Activated naive CD4-positive, alpha-beta T cell treated with anti-CD3 and anti-CD28 coated beads, Interleukin-2, amount 10 ng/mL, durations not matched to agents 7 days and 5 days (primary cell): ENCODE measurements around the gene AOC1.

Experiments used
- CTCF ChIA-PET: fragments of 350-600 bp; sonication (Branson Sonifier 250); formaldehyde crosslinking; loops from one replicate; lab custom pipeline; 2021; ENCODE audit warnings: antibody characterized with exemption; lab: Charles Lee
- DNase-seq: peaks from one replicate; pipeline ENCODE4 v3.0.0-alpha.2; 2020
- H3K27ac Mint-ChIP-seq: one replicate; pipeline ENCODE4 v1.8.0; 2021; ENCODE audit warnings: mild to moderate bottlenecking, moderate library complexity, mixed read lengths
- H3K27me3 Mint-ChIP-seq: one replicate; pipeline ENCODE4 v1.8.0; 2021; ENCODE audit warnings: mild to moderate bottlenecking, mixed read lengths
- H3K36me3 Mint-ChIP-seq: one replicate; pipeline ENCODE4 v1.8.0; 2021; ENCODE audit warnings: mixed read lengths
- H3K4me1 Mint-ChIP-seq: one replicate; pipeline ENCODE4 v1.8.0; 2021; ENCODE audit warnings: mixed read lengths
- H3K4me3 Mint-ChIP-seq: one replicate; pipeline ENCODE4 v1.8.0; 2021; ENCODE audit warnings: mild to moderate bottlenecking, moderate library complexity, mixed read lengths
- H3K9me3 Mint-ChIP-seq: one replicate; pipeline ENCODE4 v1.8.0; 2021; ENCODE audit warnings: mixed read lengths

AOC1 gene

GRCh38 chr7:150857276-150858055 lies 5.1 kb downstream of the AOC1 start:
- H3K4me1 Mint-ChIP-seq, result peaks cover 4% of the 10 kb centered on the region
- H3K27me3 Mint-ChIP-seq, result peaks cover 39% of the 10 kb centered on the region
- no peak for DNase-seq
- H3K36me3 Mint-ChIP-seq, result no peaks in the 10 kb centered on the region
- no peaks in the 10 kb centered on the region for H3K9me3 Mint-ChIP-seq
- CTCF ChIA-PET, result no interaction called here
- no peak overlapping the region for H3K27ac Mint-ChIP-seq
- no peak overlapping the region for H3K4me3 Mint-ChIP-seq

GRCh38 chr7:150858236-150859197 lies 6.2 kb downstream of the AOC1 start:
- Mint-ChIP-seq H3K9me3 (no peaks in the 10 kb centered on the region), H3K36me3 (no peaks in the 10 kb centered on the region), H3K27me3 (peaks cover 34% of the 10 kb centered on the region), H3K4me3 (no peak overlapping the region), H3K4me1 (no peaks in the 10 kb centered on the region), H3K27ac (no peak overlapping the region)
- CTCF ChIA-PET, result no interaction called here
- no peak for DNase-seq

GRCh38 chr7:150860291-150860977 lies 8.1 kb downstream of the AOC1 start:
- peaks cover 33% of the 10 kb centered on the region for H3K27me3 Mint-ChIP-seq
- no peak overlapping the region for H3K4me3 Mint-ChIP-seq
- H3K27ac Mint-ChIP-seq, result no peak overlapping the region
- no peaks in the 10 kb centered on the region for H3K4me1 Mint-ChIP-seq
- DNase-seq, result no peak
- H3K36me3 Mint-ChIP-seq, result no peaks in the 10 kb centered on the region
- H3K9me3 Mint-ChIP-seq, result no peaks in the 10 kb centered on the region
- CTCF ChIA-PET, result interaction anchor here (0.7 to 1.2 kb wide), 2 partner anchors 16 to 38 kb away, joined by 3 read pairs; no protein-coding TSS in a partner anchor

GRCh38 chr7:150860978-150861295 lies 8.6 kb downstream of the AOC1 start:
- DNase-seq, result no peak
- no peaks in the 10 kb centered on the region for H3K4me1 Mint-ChIP-seq
- no peaks in the 10 kb centered on the region for H3K36me3 Mint-ChIP-seq
- H3K9me3 Mint-ChIP-seq, result no peaks in the 10 kb centered on the region
- H3K4me3 Mint-ChIP-seq, result no peak overlapping the region
- CTCF ChIA-PET, result interaction anchor here (1.2 kb wide), 1 partner anchor 16 kb away, joined by 3 read pairs; no protein-coding TSS in a partner anchor
- H3K27ac Mint-ChIP-seq, result no peak overlapping the region
- peaks cover 33% of the 10 kb centered on the region for H3K27me3 Mint-ChIP-seq

- Mint-ChIP-seq H3K4me3 (no peak overlapping the region), H3K27ac (no peak overlapping the region), H3K9me3 (no peaks in the 10 kb centered on the region), H3K36me3 (no peaks in the 10 kb centered on the region), H3K4me1 (no peaks in the 10 kb centered on the region), H3K27me3 (peaks cover 40% of the 10 kb centered on the region)
- CTCF ChIA-PET, result interaction anchor here (1.0 kb wide), 1 partner anchor 15 kb away, joined by 3 read pairs; no protein-coding TSS in a partner anchor
- DNase-seq, result no peak
These were observed 10.0 kb downstream of the AOC1 start for GRCh38 chr7:150862356-150862755.

GRCh38 chr7:150863946-150864345 lies 11.6 kb downstream of the AOC1 start:
- Mint-ChIP-seq H3K4me3 (no peak overlapping the region), H3K4me1 (no peaks in the 10 kb centered on the region), H3K27ac (no peak overlapping the region), H3K9me3 (no peaks in the 10 kb centered on the region), H3K36me3 (no peaks in the 10 kb centered on the region), H3K27me3 (peaks cover 49% of the 10 kb centered on the region)
- no peak for DNase-seq
- CTCF ChIA-PET, result interaction anchor here (0.8 to 1.8 kb wide), 2 partner anchors 12 to 57 kb away, joined by 3 to 6 read pairs; no protein-coding TSS in a partner anchor

- Mint-ChIP-seq H3K27ac (no peak overlapping the region), H3K36me3 (no peaks in the 10 kb centered on the region), H3K4me1 (no peaks in the 10 kb centered on the region), H3K9me3 (peaks cover 6% of the 10 kb centered on the region), H3K27me3 (peaks cover 55% of the 10 kb centered on the region), H3K4me3 (no peak overlapping the region)
- DNase-seq, result no peak
- CTCF ChIA-PET, result interaction anchor here (1.5 kb wide), 1 partner anchor 10 kb away, joined by 5 read pairs; no protein-coding TSS in a partner anchor
These were observed 14.7 kb downstream of the AOC1 start for GRCh38 chr7:150866932-150867564.

GRCh38 chr7:150867605-150868004 lies 15.3 kb downstream of the AOC1 start:
- no peaks in the 10 kb centered on the region for H3K4me1 Mint-ChIP-seq
- peaks cover 6% of the 10 kb centered on the region for H3K9me3 Mint-ChIP-seq
- H3K27ac Mint-ChIP-seq, result no peak overlapping the region
- CTCF ChIA-PET, result interaction anchor here (0.6 to 1.5 kb wide), 2 partner anchors 9 to 118 kb away, joined by 3 to 5 read pairs; no protein-coding TSS in a partner anchor
- H3K4me3 Mint-ChIP-seq, result no peak overlapping the region
- no peak for DNase-seq
- H3K36me3 Mint-ChIP-seq, result no peaks in the 10 kb centered on the region
- peaks cover 51% of the 10 kb centered on the region for H3K27me3 Mint-ChIP-seq

- no peaks in the 10 kb centered on the region for H3K36me3 Mint-ChIP-seq
- no peak overlapping the region for H3K4me3 Mint-ChIP-seq
- peaks cover 6% of the 10 kb centered on the region for H3K9me3 Mint-ChIP-seq
- H3K27ac Mint-ChIP-seq, result no peak overlapping the region
- peaks cover 46% of the 10 kb centered on the region for H3K27me3 Mint-ChIP-seq
- CTCF ChIA-PET, result interaction anchor here (1.2 kb wide), 1 partner anchor 9 kb away, joined by 3 read pairs; no protein-coding TSS in a partner anchor
- no peak for DNase-seq
- no peaks in the 10 kb centered on the region for H3K4me1 Mint-ChIP-seq
These were observed 17.1 kb downstream of the AOC1 start for GRCh38 chr7:150869467-150869866.

GRCh38 chr7:150871601-150872000 lies 19.3 kb downstream of the AOC1 start:
- peaks cover 2% of the 10 kb centered on the region for H3K4me1 Mint-ChIP-seq
- H3K27me3 Mint-ChIP-seq, result peaks cover 52% of the 10 kb centered on the region
- CTCF ChIA-PET, result interaction anchor here (0.8 to 0.9 kb wide), 2 partner anchors 10 to 239 kb away, joined by 3 read pairs; no protein-coding TSS in a partner anchor
- no peak for DNase-seq
- peaks cover 6% of the 10 kb centered on the region for H3K9me3 Mint-ChIP-seq
- no peaks in the 10 kb centered on the region for H3K36me3 Mint-ChIP-seq
- H3K27ac Mint-ChIP-seq, result no peak overlapping the region
- no peak overlapping the region for H3K4me3 Mint-ChIP-seq

GRCh38 chr7:150874401-150875198 lies 22.3 kb downstream of the AOC1 start:
- no peaks in the 10 kb centered on the region for H3K36me3 Mint-ChIP-seq
- H3K9me3 Mint-ChIP-seq, result peaks cover 6% of the 10 kb centered on the region
- H3K4me3 Mint-ChIP-seq, result no peak overlapping the region
- CTCF ChIA-PET, result interaction anchor here (1.1 to 6.4 kb wide), 5 partner anchors 11 to 236 kb away, joined by 3 to 27 read pairs (median 6); no protein-coding TSS in a partner anchor
- DNase-seq, result no peak
- no peak overlapping the region for H3K27ac Mint-ChIP-seq
- peaks cover 57% of the 10 kb centered on the region for H3K27me3 Mint-ChIP-seq
- H3K4me1 Mint-ChIP-seq, result peaks cover 5% of the 10 kb centered on the region

- CTCF ChIA-PET, result interaction anchor here (0.6 to 6.4 kb wide), 20 partner anchors 10 to 806 kb away, joined by 3 to 27 read pairs (median 4); no protein-coding TSS in a partner anchor
- no peak overlapping the region for H3K27ac Mint-ChIP-seq
- H3K4me1 Mint-ChIP-seq, result peaks cover 5% of the 10 kb centered on the region
These were observed 23.5 kb downstream of the AOC1 start for GRCh38 chr7:150875791-150876190.

More at GRCh38 chr7:150875791-150876190, 23.5 kb downstream of the AOC1 start:
- H3K36me3 Mint-ChIP-seq, result peaks cover 4% of the 10 kb centered on the region
- peaks cover 52% of the 10 kb centered on the region for H3K27me3 Mint-ChIP-seq
- no peak for DNase-seq
- H3K4me3 Mint-ChIP-seq, result no peak overlapping the region
- H3K9me3 Mint-ChIP-seq, result peaks cover 16% of the 10 kb centered on the region
